Prostate gland (tissue), 2 donors: Measurements from ENCODE around the gene EGFLAM. TPM values are rescaled to one million over a fixed set of nuclear protein-coding genes. Genes with fewer than 3 reads are reported as not detected.

ENCODE experiments used
- DNase-seq: peaks from one replicate; pipeline ENCODE4 v3.0.0-alpha.2; 2019; ENCODE audit warnings: low spot score
- H3K27ac ChIP-seq, 2 donors: fragments of 200-600 bp; sonication (generic); 2 replicates each; pipeline ENCODE4 v1.5.1; 2017 to 2019
- H3K27me3 ChIP-seq: fragments of 200-600 bp; sonication (generic); replicated peaks from 2 replicates; pipeline ENCODE4 v1.5.1; 2019; ENCODE audit not compliant: insufficient read depth
- H3K36me3 ChIP-seq, 2 donors: fragments of 200-600 bp; sonication (generic); 1 replicate in 1 of 2; 2 replicates in 1 of 2; pipeline versions ENCODE4 v1.5.1 to v1.8.1; 2017 to 2019
- H3K4me1 ChIP-seq: fragments of 200-600 bp; sonication (generic); replicated peaks from 2 replicates; pipeline ENCODE4 v1.5.1; 2019
- H3K4me3 ChIP-seq, 2 donors: fragments of 200-600 bp; sonication (generic); 2 replicates each; pipeline ENCODE4 v1.5.1; 2017 to 2019
- H3K9me3 ChIP-seq: fragments of 200-600 bp; sonication (generic); 2 replicates; pipeline ENCODE4 v1.5.1; 2017
- POLR2A ChIP-seq: fragments of 450-650 bp; IDR thresholded peaks from one replicate; pipeline ENCODE4 v1.6.1; 2016; ENCODE audit warnings: antibody characterized with exemption, mild to moderate bottlenecking
- POLR2AphosphoS5 ChIP-seq: sonication (generic); formaldehyde crosslinking; IDR thresholded peaks from one replicate; pipeline ENCODE4 v1.6.1; 2017; ENCODE audit warnings: antibody characterized with exemption
- WGBS: methylation state at CpG from one replicate; pipeline ENCODE4 v1.1.5; 2018; 5-methylcytosine and 5-hydroxymethylcytosine counted together
- intact Hi-C: fragments of 100-400 bp; cut with DNase I; formaldehyde crosslinking; loops from one replicate; pipeline ENCODE4 v1.14.2; 2022
- total RNA-seq, 2 donors: library from RNA; depleted of rRNA; stranded (reverse); fragments of >200 nt; gene quantifications; one replicate each; pipeline ENCODE4 v1.1.0, GENCODE V29; 2016
- TF ChIP-seq, protein P1 (sequence below), 4 experiments: fragments of 200-600 bp in 2 of 4; fragments of 450-650 bp in 2 of 4; sonication (generic) in 2 of 4; IDR thresholded peaks; 1 replicate in 3 of 4; 2 replicates in 1 of 4; pipeline ENCODE4 v1.5.1; 2016 to 2019; ENCODE audit warnings: antibody characterized with exemption in 4 of 4, mild to moderate bottlenecking in 2 of 4, moderate library complexity in 2 of 4

Gene EGFLAM
- total RNA-seq, 2 donors from 2014 or later, result 4.1 to 14.1 TPM

DNA sequence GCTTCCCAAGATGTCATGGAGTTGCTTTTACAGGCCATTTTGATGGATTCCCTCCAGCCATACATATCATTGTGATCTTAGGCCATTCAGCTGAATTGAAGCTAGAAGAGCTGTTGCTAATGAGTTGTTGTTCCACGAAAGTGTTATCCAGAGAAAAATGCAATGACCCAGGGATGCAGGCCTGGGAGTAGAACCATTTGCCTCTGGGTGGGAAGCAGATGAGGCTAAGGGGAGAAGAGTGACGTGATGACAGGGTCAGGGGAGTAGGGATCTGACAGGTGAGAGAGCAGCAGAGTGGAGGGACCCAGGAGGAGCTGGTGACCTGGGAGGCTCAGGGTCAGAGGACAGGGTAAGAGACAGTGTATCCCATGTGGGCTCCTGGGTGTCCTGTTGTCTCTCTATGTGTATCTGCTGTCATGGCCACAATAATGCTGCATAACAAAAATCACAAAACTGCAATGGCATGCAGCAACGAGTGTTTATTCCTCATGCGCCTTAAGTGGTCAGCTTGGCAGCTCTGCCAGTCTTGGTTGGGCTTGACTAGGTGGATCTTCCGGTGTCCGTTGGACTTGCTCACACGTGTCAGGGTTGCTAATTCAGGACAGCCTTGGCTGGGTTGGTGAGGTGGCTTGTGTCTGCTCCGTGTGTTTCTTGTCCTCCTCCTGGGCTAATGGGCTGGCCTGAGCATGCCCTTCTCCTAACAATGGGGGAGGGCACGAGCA, 207.5 kb downstream of the EGFLAM start:
- Histone ChIP-seq H3K4me3 (no peak overlapping the region), H3K36me3 (no peaks in the 10 kb centered on the region), H3K4me1 (no peaks in the 10 kb centered on the region), H3K27ac (peak overlapping the region; percentile 58 to 59), H3K9me3 (no peaks in the 10 kb centered on the region), H3K27me3 (no peaks in the 10 kb centered on the region)
- WGBS, result 71% methylated on average over 9 of the region's 9 CpGs
- no peak for DNase-seq
- intact Hi-C loops, result loop anchor here (5.0 kb wide), 1 partner anchor 86 kb away; no protein-coding TSS in a partner anchor
- no peak for TF ChIP-seq POLR2AphosphoS5
- TF ChIP-seq, protein P1, sequence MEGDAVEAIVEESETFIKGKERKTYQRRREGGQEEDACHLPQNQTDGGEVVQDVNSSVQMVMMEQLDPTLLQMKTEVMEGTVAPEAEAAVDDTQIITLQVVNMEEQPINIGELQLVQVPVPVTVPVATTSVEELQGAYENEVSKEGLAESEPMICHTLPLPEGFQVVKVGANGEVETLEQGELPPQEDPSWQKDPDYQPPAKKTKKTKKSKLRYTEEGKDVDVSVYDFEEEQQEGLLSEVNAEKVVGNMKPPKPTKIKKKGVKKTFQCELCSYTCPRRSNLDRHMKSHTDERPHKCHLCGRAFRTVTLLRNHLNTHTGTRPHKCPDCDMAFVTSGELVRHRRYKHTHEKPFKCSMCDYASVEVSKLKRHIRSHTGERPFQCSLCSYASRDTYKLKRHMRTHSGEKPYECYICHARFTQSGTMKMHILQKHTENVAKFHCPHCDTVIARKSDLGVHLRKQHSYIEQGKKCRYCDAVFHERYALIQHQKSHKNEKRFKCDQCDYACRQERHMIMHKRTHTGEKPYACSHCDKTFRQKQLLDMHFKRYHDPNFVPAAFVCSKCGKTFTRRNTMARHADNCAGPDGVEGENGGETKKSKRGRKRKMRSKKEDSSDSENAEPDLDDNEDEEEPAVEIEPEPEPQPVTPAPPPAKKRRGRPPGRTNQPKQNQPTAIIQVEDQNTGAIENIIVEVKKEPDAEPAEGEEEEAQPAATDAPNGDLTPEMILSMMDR (IDR thresholded peaks at IDR 0.05), result no peak
- TF ChIP-seq POLR2A, result no peak

DNA sequence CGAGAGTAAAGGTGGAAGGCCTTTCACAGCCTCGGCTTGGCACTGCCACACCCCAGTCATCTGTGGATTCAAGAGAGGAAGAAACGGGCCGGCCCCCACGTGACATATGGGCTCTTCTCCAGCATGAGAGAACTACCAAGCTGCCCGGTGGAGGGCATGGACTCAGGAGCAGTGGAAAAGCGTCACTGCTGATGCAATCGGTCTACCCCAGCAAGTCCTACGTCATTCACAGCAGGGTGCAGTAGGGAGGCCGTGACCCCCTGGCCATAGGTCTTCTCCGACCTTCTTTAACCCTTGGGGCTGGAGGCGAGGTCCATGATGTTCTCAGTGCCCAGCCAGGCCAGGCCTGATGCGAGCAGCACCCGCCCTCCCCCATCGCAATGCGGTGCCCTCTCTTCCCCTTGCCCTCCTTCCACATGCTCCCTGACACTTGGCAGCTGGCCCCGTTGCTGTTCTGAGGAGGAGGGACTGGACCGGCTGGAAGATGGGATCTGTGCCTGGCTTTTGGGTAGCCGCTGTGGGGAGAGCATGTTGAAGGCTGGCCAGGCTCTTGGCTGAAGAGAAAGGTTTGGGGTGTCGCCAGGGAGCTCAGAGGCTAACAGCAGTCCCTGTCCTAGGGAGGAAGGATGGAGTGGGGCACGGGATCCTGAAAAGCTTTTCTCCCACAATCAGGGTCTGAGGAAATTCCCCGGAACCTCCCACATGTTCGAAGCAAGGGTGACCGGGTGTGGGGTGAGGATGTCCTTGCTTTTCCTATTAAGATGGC, 208.2 kb downstream of the EGFLAM start:
- no peaks in the 10 kb centered on the region for H3K27me3 ChIP-seq
- H3K4me3 ChIP-seq, result no peak overlapping the region
- peak overlapping the region; percentile 58 to 59 for H3K27ac ChIP-seq
- no peaks in the 10 kb centered on the region for H3K9me3 ChIP-seq
- H3K4me1 ChIP-seq, result no peaks in the 10 kb centered on the region
- H3K36me3 ChIP-seq, result no peaks in the 10 kb centered on the region
- TF ChIP-seq POLR2AphosphoS5 (no peak), POLR2A (no peak)
- TF ChIP-seq, protein P1 (IDR thresholded peaks at IDR 0.05), result no peak
- WGBS, result 56% methylated on average over 24 of the region's 24 CpGs
- DNase-seq, result no peak
- intact Hi-C loops, result loop anchor here (5.0 kb wide), 1 partner anchor 86 kb away; no protein-coding TSS in a partner anchor

DNA sequence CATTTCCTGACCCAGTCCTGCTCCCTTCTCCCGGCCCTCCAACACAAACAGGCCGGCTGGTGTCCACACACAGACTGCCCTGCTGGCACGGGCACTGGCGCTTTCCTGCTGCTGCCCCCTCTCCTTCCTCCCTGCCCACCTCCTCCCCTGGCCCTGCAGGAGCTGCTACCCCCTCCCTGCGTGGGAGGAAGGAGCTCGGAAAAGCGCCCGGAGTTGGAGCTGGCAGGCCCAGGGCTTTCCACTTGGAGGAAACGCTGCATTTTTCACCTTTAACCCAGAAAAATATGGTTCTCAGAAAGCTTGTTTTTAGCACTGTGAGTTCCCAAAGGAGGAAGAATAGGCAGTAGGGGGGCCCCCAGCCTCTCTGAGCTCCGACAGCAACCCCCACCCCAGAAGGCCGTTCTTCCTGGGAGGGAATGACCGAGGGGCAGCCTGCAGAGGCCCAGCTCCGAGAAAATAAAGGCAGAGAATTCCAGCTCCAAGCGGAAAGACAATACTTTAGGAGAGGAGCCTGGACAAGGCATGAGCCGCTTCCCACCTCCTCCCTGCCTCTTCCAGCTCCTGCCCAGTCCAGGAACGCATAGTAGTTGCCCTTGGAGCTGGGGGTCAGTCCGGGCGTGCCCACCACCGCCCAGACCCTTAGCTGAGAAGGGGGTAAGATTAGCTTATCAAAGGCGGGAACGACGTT, 209.1 kb downstream of the EGFLAM start:
- H3K4me1 ChIP-seq, result no peaks in the 10 kb centered on the region
- no peaks in the 10 kb centered on the region for H3K27me3 ChIP-seq
- no peak for TF ChIP-seq POLR2AphosphoS5
- TF ChIP-seq, protein P1 (IDR thresholded peaks at IDR 0.05), result no peak
- TF ChIP-seq POLR2A, result no peak
- 36% methylated on average over 22 of the region's 22 CpGs for WGBS
- H3K36me3 ChIP-seq, result no peaks in the 10 kb centered on the region
- DNase-seq, result no peak
- peak overlapping the region; percentile 58 to 59 for H3K27ac ChIP-seq
- H3K9me3 ChIP-seq, result no peaks in the 10 kb centered on the region
- no peak overlapping the region for H3K4me3 ChIP-seq
- intact Hi-C loops, result loop anchor here (5.0 kb wide), 1 partner anchor 85 kb away; no protein-coding TSS in a partner anchor

- no peaks in the 10 kb centered on the region for H3K4me1 ChIP-seq
- H3K27me3 ChIP-seq, result no peaks in the 10 kb centered on the region
- intact Hi-C loops, result loop anchor here (5.0 kb wide), 1 partner anchor 84 kb away; no protein-coding TSS in a partner anchor
- DNase-seq, result no peak
- 61% methylated on average over 12 of the region's 12 CpGs for WGBS
- H3K4me3 ChIP-seq, result no peak overlapping the region
- no peaks in the 10 kb centered on the region for H3K9me3 ChIP-seq
- no peaks in the 10 kb centered on the region for H3K36me3 ChIP-seq
- TF ChIP-seq, protein P1 (IDR thresholded peaks at IDR 0.05), result no peak
- TF ChIP-seq POLR2A (no peak), POLR2AphosphoS5 (no peak)
- peak overlapping the region; percentile 14 to 59 for H3K27ac ChIP-seq
These were observed 209.9 kb downstream of the EGFLAM start for GRCh38 chr5:38468202-38468673.
